ENCODE measurements around the gene CCDC13.

The CCDC13 gene

DNA sequence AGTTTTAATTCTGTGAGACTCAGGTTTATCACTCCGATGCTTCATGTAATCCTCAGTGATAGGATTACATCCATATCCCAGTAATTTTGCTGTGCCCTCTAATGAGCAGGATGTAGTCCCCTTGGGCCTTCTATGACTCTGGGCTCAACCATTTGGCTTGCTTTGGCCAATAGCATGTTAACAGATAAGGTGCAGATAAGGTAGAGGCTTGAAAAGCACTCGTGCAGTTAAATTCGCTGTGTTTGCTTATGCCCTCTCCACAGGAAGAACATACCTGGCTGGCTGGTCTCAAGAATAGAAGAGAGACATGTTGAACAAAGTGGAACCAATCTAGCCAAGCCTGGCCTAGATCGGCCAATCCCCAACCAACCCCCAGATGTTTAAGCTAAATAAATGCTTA, 20.1 kb downstream of the CCDC13 start:
- no peak for DNase-seq (ENCODE audit: low read depth)

DNA sequence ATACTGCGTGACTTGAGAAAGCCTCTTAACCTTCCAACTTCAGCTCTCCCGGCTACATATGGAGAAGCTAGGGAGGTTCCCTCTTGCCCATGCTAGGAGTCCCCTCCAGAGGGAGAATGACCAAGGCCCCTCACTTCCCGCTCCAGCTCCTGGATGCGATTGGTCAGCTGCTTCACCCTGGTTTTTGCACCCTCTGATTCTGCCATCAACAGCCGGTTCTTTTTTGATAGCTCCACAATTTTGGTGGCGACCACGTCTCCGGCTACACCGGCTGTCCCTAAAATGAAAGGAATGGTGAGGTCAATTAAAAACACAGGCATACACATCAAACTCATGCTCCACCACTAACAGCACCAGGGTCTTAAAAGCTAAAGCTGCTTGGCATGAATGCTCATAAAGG, 20.6 kb downstream of the CCDC13 start:
- DNase-seq (ENCODE audit: low read depth): no peak

DNA sequence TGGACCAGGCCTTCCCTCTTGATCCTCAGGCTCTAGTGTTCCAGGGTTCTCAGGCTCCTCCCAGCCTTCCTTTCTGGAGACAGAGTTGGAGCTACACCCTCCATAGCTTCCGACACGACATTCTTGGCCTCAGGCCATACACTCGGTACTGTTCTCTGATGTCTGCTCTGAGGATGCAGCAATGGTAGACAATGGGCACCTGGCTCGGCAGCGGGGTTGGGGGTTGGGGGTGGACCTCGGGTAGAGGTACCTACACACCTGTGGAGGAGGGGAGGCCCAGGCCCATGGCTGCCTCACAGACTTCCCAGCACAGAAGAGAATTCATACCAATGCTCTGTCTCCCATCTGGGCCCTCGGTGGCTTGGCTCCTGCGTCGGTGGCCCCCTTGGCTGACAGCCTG, 21.4 kb downstream of the CCDC13 start:
- no peak for DNase-seq (ENCODE audit: low read depth)

DNA sequence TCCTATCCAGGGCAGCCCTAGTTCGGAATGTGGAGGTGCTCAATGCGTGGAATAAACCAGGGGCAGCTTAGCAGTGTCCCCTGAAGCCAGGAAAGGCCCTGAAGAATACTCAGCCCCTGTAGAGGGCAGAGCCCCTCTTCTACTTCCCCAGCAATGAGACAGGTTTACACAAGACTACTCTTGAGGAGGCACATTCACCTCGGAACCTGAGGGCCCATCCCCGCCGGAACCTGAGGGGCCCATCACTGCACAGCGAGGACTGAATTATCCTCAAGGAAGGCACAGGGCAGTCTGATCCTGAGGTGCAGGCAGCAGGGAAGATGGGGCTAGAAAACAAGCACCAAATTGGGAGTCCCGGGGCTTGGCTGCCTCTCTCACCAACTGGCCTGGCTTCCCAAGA, 22.2 kb downstream of the CCDC13 start:
- no peak for DNase-seq (ENCODE audit: low read depth)

DNA sequence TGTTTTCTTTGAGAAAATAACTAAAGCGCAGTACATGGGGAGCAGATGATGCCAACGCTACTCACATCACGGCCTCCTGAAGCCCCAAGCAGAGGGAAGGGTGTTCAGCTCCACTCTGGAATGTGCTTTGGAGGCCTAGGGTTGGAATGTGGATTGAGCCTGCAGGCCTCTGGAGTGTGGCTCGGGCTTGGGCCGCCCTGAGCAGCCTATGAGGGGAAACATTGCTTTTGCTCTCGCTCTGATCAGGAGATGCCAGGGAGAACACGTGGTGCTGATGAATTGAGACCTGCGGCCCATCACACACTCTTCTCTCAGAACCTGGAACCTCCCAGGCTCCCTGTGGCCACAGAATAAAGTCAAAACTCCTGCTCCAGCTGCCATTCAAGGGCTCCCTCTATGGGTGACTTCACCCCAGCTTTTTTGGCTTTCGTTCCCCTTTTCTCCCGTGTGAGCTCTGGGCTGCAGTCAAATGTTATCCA, 23.3 kb downstream of the CCDC13 start:
- DNase-seq (ENCODE audit: low read depth): no peak

DNA sequence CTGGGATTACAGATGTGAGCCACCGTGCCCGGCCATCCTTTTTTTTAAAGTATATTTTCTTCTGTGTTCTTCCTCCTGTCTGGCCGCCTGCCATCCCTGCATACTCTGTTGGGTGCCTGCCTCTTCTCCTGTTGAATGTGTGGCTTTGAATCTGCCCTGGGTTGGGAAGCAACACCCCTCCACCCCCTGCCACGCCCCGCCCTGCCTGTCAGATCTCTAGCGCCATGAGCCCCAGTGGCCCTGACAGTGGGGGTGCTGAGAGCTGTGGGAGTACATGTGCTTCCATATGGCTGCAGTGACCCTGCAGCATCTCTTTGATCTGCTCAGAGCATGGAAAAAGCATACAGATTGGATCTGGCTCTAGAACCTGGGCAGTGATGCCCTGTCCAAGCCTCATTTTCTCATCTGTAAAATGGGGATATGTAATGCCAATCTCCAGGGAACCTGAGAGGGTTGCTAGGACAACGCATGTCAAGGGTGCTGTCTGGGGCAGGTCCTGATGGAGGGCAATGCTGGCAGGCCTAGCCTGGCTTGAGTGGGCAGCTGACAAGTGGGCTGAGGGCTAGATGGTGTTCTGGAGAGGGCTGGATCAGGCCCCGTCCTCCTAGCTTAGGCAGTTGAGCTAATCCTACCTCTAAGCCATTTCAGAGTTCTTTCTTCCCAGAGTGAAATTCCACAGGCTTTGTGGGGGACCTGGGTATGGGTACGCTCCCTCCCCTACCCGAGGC, 23.9 kb downstream of the CCDC13 start:
- no peak for DNase-seq (ENCODE audit: low read depth)

DNA sequence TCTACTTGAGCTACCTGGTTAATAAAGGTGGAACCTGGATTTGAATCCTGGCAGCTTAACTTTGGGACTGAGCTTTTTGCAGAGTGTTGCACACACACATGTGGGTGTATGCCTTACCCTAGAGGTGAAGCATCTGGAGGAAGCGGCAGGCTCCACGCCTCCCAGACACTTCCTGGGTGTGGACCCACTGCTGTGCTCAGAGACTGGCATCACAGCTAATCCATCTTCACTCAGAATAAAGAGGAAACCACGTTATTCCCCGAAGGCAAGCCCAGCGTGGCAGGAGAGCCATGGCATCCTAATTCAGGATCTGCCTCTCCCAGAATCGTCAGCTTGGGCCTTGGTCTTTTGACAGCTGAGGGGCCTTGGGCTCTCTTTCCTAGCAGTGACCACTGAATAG, 25.5 kb downstream of the CCDC13 start:
- no peak for DNase-seq (ENCODE audit: low read depth)

DNA sequence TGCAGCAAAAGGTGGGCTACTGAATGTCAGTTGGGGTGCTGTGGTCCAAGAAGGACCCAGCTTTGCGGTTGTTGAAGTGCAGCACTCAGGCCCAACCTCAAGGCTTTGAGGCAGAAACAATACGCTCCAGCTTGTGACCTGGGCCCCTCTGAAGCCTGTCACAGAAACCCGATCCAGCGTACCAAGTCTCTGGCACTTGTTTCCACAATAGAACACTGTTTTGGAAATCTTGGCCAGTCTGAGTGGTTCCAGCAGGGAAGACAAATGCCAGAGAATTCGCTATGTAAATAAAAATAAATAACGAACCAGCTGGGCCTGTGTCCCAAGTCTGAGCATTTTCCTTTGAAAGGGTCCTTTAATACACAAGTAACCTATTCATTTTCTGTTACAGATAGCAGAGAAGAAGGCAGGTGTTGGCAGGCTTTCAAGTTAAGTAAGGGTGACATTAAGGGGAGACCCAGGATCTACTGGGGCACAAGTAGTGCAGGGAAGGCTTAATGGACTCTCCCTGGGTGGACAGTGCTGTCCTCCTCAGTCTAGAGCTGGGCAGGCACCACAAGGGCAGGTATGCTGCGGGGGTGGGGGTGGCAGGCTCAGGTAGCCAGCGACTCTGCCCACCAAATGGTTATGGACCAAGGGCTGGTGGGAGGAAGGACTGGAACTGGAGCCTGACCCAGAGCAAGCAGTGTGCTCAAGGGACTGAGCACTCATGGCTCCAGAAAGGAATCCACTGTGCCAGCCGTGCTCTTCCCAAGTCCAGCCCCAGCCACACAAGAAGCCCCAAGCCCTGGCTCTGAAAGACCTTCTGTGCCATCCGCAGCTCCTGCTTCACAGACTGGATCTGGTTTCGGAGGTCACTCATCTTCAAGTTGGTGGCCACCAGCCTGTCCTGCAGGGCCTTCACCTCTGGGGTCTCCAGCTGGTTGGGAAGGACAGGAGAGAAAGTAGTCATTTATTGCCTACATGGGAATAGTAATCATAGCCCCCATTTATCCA, 26.3 kb downstream of the CCDC13 start:
- no peak for DNase-seq (ENCODE audit: low read depth)

DNA sequence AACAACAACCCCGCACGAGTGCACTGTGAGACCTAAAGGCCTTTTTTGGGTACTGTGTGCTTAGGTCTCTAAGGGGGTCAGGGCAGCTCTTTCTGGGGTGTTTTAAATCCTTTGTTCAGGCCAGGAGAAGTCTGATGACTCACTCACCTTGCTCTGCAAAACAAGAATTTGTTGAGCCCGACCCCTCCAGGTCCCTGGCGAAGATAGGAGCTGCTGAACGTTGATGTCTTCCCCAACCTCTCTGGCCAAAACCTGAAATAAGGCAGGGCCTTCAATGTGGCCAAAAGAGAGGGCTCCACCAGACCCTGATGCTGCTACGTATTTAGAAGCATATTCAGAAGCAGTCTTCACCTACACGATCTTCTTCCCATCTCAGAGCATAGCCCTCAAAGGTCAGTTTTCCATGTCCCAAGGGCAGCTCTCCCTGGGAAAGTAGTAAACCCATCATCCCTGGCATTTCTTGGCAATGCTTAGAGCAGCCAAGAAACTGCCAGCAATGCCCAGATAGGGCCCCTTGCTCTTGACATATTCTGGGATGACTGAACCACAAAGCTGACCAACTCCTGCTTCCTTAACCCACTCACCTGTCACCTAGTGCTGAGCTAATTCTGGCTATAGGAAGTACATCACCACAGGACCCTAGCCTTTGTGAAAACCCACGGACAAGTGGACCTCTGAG, 27.1 kb downstream of the CCDC13 start:
- DNase-seq (ENCODE audit: low read depth): no peak

DNA sequence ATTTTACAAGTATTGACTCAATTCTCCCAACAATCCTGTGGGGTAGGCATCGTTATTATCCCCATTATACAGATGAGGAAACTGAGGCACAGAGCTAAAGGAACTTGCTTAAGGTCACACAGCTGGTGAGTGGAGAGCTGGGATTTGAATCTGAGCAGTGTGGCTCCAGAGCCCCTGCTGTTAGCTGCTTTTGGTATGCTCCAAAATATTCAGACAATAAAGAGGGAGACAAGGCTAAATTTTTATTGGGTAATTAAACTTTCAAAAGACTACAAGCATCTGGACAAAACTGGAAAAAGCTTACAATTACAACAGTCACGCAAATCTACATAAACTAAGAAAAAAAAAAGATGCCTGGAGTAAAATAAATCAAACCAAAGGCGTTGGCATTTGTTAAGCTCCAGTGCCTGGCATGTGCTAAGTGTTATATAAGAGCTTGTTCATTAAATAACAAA, 27.7 kb downstream of the CCDC13 start:
- no peak for DNase-seq (ENCODE audit: low read depth)

DNA sequence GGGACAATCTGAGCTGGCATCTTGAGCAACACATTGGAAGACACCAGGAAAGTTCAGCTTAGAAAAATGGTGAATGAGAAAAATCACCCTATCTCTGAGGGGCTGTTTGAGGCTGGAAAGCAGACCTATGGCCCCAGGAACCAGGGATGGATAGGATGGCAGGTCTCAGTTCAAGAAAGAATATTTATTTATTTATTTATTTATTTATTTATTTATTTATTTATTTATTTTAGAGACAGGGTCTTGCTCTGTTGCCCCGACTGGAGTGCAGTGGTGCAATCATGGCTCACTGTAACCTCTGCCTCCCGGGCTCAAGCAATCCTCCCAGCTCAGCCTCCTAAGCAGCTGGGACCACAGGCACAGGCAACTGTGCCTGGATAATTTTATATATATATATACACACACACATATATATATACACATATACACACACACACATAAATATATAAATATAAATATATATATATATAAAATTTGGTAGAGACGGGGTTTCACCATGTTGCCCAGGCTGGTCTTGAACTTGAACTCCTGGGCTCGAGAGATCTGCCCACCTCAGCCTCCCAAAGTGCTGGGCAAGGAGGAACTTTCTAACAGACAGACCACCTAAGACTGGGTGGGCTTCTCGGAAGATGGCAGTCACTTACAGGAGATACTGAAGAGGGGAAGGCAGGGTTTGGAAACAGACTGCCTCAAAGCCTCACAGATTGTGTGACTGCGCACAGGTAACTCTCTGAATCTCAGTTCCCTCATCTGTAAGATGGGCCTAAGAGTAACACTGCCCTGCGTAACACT, 29.7 kb downstream of the CCDC13 start:
- no peak for DNase-seq (ENCODE audit: low read depth)

DNA sequence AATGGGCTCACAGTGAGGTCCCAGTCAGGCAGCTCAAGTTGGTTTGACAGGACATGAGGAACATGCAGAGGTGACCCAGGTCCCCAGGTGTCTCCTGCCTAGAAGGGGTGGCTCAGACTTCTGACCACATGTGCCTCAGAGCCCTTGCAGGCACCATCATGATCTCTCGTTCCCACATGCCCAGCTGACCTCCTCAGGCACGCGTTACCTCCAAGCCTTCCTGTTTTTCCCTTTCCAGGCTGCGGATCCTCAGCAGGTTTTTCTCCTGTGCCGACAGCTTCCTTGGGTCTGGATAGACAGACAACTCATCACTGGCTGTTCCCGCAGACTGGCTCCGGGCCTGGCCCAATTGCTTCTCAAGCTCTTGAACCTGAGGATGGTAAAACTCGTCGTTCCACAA, 30.4 kb downstream of the CCDC13 start:
- DNase-seq (ENCODE audit: low read depth): no peak

DNA sequence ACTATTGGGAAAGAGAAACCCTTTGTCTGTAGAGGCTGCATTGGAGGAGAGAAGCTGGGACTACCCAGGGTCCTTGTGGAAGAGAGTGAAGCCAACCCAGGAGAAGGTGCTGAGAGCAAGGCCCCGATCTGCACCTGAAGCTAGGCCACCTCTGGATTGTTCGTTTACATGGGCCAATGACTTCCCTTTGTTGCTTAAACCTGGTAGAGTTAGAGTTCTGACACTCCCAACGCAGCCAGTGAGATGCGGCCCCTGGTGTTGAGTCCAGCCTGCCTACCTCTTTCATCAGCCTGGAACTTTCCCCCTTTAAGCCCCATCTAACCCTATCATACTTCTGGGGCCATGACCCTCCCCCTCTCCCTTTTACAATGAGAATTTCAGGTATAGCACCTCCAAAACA, 30.8 kb downstream of the CCDC13 start:
- DNase-seq (ENCODE audit: low read depth): no peak

DNA sequence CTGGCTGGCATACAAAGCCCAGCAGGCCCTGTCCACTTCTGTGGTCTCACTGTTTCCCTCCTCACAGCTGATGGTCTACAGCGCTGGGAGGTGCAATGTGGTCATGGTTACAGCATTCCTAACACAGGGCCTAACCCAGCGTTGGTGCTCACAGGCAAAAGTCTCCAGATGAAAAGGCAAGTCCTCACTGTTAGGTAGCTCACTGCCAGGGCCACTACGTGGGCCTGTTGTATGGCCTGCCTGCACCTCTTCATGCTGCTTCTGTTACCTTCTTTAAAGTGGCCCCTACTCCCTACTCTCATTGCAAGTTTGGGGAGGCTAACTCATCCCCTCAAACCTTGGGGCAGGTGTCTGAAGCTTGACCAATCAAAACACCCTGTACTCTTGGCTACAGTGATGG, 31.3 kb downstream of the CCDC13 start:
- no peak for DNase-seq (ENCODE audit: low read depth)

DNA sequence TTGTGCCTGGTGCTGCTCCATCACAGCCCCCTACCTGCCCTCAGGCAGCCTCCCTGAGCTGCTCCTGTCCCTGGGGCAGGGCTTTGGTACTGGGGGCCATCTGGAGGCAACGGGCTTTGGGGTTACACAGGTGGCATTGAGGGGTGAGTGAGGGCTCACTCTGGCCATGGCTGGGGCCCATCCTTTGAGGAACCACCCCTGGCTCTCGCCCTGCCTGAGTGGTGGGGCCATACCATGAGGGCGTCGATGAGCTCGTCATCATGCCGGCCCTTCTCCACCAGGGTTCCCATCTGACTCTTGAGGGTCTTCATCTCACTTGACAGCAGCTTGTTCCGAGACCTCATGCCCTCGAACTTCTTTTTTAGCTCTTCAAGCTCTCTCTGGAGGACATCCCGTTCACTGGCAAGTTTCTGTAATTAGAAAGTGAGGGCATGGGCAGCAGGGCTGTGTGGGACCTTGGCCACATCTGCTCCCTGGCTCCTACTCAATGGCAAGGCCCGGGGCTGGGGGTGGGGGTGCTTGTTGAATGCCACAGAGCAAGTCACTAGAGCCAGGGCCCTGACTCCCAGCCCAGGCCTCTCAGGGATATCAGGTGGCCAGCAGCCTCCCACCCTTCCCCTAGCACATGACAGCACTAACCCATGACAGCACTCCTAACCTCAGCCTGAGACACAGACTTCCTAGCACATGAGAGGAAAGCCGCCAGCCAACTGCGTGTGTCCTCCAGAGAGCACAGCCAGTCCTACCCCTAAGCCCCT, 33.5 kb downstream of the CCDC13 start:
- no peak for DNase-seq (ENCODE audit: low read depth)

DNA sequence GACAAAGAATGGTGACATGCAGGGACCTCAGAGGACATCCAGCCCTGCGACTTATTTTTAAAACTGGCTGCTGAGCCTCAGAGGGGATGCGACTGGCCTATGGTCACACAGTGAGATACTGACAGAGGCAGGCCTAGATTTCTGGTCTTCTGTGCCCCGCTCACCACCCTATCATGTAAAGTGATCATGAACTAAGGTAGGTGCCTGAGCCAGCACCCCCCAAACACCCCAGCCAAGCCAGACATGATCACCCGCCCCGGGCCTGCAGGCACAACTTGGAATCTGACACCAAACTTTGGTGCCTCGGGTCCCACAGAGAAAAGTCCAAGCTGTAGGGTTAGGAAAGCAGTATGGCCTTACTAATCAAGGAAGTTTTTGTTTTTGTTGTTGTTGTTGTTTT, 36.5 kb downstream of the CCDC13 start:
- no peak for DNase-seq (ENCODE audit: low read depth)

DNA sequence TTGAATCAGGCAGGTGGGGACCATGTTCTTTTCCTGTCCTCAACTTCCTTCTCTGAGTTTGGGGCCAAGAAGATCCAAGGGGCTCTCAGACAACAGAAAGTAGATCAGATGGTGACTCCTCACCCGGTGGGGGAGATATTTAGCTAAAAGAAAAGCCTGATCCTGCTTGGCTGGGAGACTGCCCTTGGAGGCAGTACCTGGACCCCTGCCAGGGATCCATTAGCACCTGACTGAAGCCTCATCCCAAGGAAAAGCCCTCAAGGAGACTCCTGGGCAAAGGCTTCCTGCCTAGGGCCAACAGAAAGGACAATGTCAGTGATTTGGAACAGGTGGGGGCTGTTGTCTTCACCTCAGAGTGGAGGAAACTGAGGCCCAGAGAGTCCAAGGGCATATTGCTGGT, 37.0 kb downstream of the CCDC13 start:
- no peak for DNase-seq (ENCODE audit: low read depth)

DNA sequence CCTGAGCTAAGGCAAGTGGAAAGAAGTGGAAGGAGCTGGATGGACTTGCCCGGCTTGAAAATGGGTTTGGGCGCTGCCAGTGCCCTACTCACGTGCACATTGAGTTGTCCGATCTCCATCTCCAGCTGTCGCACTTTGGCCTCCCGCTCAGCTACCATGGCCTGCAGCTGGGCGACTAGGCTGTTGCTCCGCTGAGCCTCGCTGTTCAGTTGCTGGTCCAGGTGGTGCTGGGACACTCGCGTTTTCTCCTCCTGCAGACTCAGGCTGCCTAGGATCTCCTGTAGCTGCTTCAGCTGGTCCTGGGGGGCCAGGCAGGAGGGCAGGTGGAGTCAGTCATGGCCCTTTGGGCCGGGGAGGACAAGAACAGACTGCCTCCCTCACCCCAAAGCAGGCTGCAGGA, 37.4 kb downstream of the CCDC13 start:
- no peak for DNase-seq (ENCODE audit: low read depth)

DNA sequence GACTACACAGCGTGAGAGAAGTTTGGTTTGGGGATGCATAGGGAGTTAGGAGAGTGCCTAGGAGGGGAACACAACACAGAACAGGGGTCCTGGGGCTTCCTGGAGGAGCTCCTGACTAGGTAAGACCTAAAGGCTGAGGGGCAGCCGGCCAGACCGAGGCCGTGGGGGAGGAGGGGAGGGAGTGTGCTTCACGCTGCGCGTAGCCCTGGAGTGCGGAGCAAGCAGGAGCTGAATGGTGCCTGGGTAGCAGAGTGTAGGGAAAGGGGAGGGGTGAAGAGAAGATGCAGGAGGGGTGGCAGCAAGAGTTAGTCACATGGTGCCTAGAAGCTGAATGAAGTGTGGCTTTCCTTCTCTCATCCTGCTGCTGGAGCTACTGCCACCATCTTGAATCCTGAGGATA, 38.0 kb downstream of the CCDC13 start:
- no peak for DNase-seq (ENCODE audit: low read depth)

DNA sequence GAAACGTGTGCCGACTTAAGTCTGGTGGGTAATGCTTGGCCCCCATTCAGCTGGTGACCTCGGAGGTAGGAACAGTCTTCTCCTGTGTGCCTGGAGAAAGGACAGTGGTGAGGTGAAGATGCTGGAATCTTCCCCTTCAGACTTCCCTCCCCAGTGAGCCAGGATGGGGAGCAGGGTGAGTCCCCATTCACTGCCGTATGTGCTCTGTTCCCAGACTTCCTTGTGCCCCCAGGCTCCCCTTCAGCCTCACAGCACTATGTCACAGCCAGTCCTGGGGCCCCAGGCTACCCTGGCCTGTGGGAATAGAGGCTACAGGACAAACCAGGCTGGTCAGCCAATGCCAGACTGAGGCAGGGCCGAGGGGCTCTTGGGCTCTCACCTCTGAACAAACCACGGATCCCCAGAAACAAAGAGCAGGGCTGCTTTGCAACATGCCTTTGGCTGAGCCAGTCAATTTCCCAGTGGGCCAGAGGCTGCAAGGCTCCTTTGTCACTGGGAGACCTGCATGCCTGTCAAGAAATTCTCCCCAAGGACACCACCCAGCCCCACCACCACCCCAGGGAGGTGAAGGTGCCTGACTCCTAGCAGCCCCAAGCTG, 38.7 kb downstream of the CCDC13 start:
- no peak for DNase-seq (ENCODE audit: low read depth)

All from stimulated activated CD8-positive, alpha-beta memory T cell treated with anti-CD3 and anti-CD28 coated beads, Interleukin-15, amount 100 ng/mL, for 1 hour (primary cell).